Skeletal muscle satellite cell (primary cell): ENCODE results near the gene POLD1.

Source experiments
- H3K27me3 ChIP-seq: 2 replicates; pipeline ENCODE4 v1.7.0; 2013; ENCODE audit warnings: low read length; ENCODE audit not compliant: control insufficient read depth, insufficient read depth
- H3K36me3 ChIP-seq: 2 replicates; pipeline ENCODE4 v1.7.0; 2013; ENCODE audit warnings: mild to moderate bottlenecking, control low read depth, low read length; ENCODE audit not compliant: insufficient read depth
- H3K4me1 ChIP-seq: 2 replicates; pipeline ENCODE4 v1.7.0; 2013; ENCODE audit warnings: low read length; ENCODE audit not compliant: control insufficient read depth, insufficient read depth
- H3K4me2 ChIP-seq: 2 replicates; pipeline ENCODE4 v1.7.0; 2013; ENCODE audit warnings: mild to moderate bottlenecking, low read length
- H3K4me3 ChIP-seq: 2 replicates; pipeline ENCODE4 v1.7.0; 2013; ENCODE audit warnings: low read length
- H3K9ac ChIP-seq: 2 replicates; pipeline ENCODE4 v1.7.0; 2013; ENCODE audit warnings: mild to moderate bottlenecking, low read depth, low read length, moderate library complexity
- H3K9me3 ChIP-seq: replicated peaks from 2 replicates; pipeline ENCODE4 v1.7.0; 2013; ENCODE audit warnings: mild to moderate bottlenecking, control low read depth, low read length

Gene POLD1

DNA sequence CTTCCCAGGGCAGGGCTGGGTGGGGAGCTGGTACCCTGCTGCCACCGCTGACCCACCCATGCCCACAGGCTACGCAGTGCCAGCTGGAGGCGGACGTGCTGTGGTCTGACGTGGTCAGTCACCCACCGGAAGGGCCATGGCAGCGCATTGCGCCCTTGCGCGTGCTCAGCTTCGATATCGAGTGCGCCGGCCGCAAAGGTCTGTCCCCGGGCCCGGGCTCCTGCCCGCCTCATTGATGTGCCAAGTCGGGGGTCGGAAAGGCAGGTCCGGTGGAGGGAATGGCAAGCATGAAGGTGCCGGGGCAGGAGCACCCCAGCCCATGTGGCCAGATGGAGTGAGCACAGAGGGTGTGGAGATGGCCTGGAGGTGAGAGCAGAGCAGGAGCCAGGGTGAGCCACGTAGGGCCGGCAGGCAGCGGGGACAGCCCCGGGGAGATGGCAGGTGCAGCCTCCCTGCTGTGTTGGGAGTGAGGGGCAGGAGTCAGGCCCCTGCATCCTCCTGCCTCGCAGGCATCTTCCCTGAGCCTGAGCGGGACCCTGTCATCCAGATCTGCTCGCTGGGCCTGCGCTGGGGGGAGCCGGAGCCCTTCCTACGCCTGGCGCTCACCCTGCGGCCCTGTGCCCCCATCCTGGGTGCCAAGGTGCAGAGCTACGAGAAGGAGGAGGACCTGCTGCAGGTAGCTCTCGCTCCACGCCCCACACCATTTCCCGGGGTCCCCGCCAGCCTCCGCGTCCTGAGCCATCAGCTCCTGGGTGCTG lies 18.6 kb downstream of the POLD1 start:
- Histone ChIP-seq H3K36me3 (peaks cover 5% of the 10 kb centered on the region), H3K4me3 (no peak overlapping the region), H3K4me2 (no peak overlapping the region), H3K27me3 (no peaks in the 10 kb centered on the region), H3K9me3 (no peaks in the 10 kb centered on the region), H3K4me1 (no peaks in the 10 kb centered on the region), H3K9ac (no peak overlapping the region)

DNA sequence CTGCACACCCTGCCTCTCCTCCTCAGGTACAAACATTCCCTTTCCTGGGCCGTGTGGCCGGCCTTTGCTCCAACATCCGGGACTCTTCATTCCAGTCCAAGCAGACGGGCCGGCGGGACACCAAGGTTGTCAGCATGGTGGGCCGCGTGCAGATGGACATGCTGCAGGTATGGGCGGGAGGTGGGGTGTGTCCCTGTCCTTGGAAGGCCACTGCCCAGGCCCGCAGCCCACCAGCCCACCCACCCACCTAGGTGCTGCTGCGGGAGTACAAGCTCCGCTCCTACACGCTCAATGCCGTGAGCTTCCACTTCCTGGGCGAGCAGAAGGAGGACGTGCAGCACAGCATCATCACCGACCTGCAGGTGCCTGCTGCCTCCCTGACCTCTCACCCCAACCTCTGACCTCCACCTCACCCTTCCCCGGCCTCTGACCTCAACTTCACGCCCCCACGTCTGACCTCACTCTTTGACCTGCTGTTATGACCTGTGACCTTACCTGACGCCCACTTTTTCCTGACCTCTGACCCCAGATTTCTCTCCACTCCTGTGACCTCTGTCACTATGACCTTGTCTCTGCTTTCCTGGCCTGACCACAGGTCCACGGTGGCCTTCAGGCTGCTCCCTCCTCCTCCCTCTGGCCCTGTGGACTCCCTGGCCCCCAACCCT lies 22.1 kb downstream of the POLD1 start:
- peaks cover 5% of the 10 kb centered on the region for H3K36me3 ChIP-seq
- no peak overlapping the region for H3K9ac ChIP-seq
- H3K4me1 ChIP-seq: no peaks in the 10 kb centered on the region

DNA sequence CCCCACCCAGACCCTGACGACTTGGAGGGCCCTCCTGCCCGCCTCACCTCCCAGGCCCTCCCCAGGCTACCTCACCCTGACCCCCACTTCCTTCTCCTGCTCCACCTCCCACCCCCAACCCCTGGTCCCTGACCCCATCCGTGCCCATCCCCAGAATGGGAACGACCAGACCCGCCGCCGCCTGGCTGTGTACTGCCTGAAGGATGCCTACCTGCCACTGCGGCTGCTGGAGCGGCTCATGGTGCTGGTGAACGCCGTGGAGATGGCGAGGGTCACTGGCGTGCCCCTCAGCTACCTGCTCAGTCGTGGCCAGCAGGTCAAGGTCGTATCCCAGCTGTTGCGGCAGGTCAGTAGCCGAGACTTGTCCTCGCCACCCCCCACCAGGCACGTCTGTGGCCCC lies 22.7 kb downstream of the POLD1 start:
- Histone ChIP-seq H3K9me3 (no peaks in the 10 kb centered on the region), H3K27me3 (no peaks in the 10 kb centered on the region), H3K4me2 (no peak overlapping the region), H3K36me3 (peaks cover 5% of the 10 kb centered on the region), H3K4me3 (no peak overlapping the region), H3K4me1 (no peaks in the 10 kb centered on the region), H3K9ac (no peak overlapping the region)

More for the DNA sequence above, 22.1 kb downstream of the POLD1 start:
- H3K9me3 ChIP-seq: no peaks in the 10 kb centered on the region
- H3K27me3 ChIP-seq: no peaks in the 10 kb centered on the region
- H3K4me3 ChIP-seq: no peak overlapping the region
- no peak overlapping the region for H3K4me2 ChIP-seq

DNA sequence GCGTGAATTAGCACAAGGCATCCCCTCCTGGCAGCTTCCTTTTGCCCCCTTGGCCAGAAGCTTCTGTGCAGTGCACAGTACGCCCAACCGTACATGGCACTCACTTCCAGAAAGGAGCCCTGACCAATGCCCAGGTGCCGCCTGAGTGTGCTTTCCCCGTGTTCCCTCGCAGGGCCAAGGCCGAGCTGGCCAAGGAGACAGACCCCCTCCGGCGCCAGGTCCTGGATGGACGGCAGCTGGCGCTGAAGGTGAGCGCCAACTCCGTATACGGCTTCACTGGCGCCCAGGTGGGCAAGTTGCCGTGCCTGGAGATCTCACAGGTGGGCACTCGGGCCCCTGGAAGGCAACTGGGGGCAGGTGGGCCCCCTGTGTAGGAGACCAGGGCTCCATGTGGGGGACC lies 25.2 kb downstream of the POLD1 start:
- no peaks in the 10 kb centered on the region for H3K27me3 ChIP-seq
- no peak overlapping the region for H3K4me2 ChIP-seq
- H3K4me1 ChIP-seq: no peaks in the 10 kb centered on the region
- no peak overlapping the region for H3K4me3 ChIP-seq
- H3K9ac ChIP-seq: no peak overlapping the region
- H3K9me3 ChIP-seq: no peaks in the 10 kb centered on the region
- no peaks in the 10 kb centered on the region for H3K36me3 ChIP-seq

DNA sequence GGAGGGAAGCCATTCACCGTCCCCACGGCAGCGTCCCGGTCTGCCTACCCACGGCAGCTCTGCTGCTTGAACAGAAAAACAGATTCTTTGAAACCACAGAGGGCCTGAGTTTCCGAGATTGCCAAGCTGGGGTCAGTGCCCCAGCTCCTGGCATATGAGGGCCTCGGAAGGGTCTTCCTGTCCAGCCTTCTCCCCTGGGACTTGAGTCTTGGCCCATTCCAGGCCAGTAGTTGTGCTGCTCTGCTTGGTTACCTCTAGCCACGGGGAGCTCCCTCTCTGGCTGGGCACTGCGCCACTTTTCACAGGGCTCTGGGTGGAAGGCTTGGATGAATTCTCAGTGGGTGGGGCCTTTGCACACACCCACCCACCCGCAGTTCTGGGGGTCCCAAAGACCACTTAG lies 26.0 kb downstream of the POLD1 start:
- Histone ChIP-seq H3K4me2 (no peak overlapping the region), H3K36me3 (no peaks in the 10 kb centered on the region)

DNA sequence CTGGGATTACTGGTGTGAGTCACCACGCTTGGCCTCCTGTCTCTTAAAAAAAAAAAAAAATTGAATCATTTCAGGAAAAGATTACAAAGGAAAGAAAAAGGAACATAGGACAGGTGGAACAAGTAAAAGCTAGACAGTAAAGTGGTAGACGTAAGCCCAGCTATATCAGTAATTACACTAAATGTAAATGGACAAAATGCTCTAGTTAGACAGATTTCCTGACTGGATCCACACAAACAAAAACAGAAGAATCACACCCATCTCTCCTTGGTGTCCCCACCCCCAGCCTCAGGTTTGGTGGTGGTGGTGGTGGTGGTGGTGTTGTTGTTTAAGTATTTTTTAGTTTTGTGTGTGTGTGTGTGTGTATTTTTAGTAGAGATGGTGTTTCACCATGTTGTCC lies 28.3 kb downstream of the POLD1 start:
- Histone ChIP-seq H3K4me3 (no peak overlapping the region), H3K4me2 (no peak overlapping the region), H3K9me3 (no peaks in the 10 kb centered on the region), H3K9ac (no peak overlapping the region), H3K36me3 (no peaks in the 10 kb centered on the region), H3K4me1 (no peaks in the 10 kb centered on the region), H3K27me3 (no peaks in the 10 kb centered on the region)

More for the DNA sequence above, 26.0 kb downstream of the POLD1 start:
- Histone ChIP-seq H3K27me3 (no peaks in the 10 kb centered on the region), H3K4me3 (no peak overlapping the region), H3K9ac (no peak overlapping the region), H3K4me1 (no peaks in the 10 kb centered on the region), H3K9me3 (no peaks in the 10 kb centered on the region)

DNA sequence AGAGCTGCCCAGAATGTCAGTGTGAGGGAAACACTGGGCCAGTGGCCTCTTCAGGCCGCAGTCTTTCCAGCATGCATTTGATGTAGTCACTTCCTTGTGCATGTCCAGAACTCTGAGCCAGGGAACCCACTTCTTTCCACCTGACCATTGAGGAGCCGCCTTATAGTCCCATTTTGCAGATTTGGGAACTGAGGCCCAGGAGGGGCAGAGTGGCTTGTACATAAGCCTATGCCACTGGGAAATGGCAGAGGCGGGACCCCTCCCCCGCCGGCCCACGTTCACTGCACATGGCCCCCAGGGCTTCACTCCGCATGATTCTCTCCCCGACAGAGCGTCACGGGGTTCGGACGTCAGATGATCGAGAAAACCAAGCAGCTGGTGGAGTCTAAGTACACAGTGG lies 28.9 kb downstream of the POLD1 start:
- no peaks in the 10 kb centered on the region for H3K4me1 ChIP-seq
- H3K4me3 ChIP-seq: no peak overlapping the region
- H3K9me3 ChIP-seq: no peaks in the 10 kb centered on the region
- H3K9ac ChIP-seq: no peak overlapping the region
- no peak overlapping the region for H3K4me2 ChIP-seq
- no peaks in the 10 kb centered on the region for H3K27me3 ChIP-seq
- no peaks in the 10 kb centered on the region for H3K36me3 ChIP-seq

DNA sequence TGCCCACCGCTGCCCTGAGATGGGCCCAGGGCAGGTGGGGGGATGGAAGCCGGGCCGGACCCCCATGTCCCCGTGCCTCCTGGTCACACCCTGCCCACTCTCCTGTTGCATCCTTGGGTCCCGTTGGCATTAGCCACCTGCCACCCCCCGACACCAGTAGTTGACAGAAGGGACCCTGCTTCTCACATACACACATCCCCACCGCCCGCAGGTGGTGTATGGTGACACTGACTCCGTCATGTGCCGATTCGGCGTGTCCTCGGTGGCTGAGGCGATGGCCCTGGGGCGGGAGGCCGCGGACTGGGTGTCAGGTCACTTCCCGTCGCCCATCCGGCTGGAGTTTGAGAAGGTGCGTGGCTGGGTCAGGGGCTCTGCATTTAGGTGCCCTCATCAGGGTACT lies 29.4 kb downstream of the POLD1 start:
- Histone ChIP-seq H3K9me3 (no peaks in the 10 kb centered on the region), H3K4me2 (no peak overlapping the region), H3K4me1 (no peaks in the 10 kb centered on the region), H3K36me3 (no peaks in the 10 kb centered on the region), H3K27me3 (no peaks in the 10 kb centered on the region), H3K9ac (no peak overlapping the region), H3K4me3 (no peak overlapping the region)

DNA sequence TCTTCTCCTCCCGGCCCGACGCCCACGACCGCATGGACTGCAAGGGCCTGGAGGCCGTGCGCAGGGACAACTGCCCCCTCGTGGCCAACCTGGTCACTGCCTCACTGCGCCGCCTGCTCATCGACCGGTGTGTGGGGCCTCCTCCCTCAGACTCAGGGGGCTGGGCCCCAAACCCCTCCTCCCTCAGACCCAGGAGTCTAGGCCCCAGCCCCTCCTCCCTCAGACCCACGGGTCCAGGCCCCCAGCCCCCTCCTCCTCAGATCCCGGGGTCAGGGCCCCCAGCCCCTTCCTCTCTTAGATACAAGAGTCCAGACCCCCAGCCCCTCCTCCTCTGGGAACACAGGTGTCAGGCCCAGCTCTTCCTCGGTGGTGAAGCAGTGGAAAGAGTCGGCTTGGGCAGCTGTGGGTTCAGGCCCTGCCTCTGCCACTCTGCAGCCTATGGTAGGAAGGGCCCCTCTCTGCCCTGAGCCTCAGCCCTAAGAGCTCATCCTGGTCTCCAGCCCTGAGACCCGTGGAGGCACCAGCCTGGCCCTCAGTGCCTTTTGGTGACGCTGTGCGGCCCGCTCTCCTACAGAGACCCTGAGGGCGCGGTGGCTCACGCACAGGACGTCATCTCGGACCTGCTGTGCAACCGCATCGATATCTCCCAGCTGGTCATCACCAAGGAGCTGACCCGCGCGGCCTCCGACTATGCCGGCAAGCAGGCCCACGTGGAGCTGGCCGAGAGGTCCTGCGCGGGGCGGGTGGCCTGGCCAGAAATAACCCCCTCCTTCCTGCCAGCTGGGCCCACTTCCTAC lies 30.9 kb downstream of the POLD1 start:
- Histone ChIP-seq H3K9ac (no peak overlapping the region), H3K9me3 (no peaks in the 10 kb centered on the region), H3K4me2 (no peak overlapping the region), H3K4me3 (no peak overlapping the region), H3K36me3 (no peaks in the 10 kb centered on the region), H3K4me1 (no peaks in the 10 kb centered on the region), H3K27me3 (peaks cover 13% of the 10 kb centered on the region)

DNA sequence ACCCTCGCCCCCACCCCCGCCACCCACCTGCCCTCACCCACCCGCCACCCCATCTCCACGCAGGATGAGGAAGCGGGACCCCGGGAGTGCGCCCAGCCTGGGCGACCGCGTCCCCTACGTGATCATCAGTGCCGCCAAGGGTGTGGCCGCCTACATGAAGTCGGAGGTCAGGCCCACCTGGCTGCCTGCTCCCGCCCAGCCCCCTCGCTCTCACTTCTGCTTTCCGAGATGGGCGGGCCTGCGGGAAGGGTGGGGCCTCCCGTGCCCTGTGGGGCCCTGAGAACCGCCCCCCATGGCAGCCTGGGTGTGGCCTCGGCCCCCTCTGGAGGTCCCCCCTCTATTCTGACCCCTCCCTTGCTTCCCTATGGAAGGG lies 31.5 kb downstream of the POLD1 start:
- Histone ChIP-seq H3K4me1 (no peaks in the 10 kb centered on the region), H3K9me3 (no peaks in the 10 kb centered on the region), H3K36me3 (no peaks in the 10 kb centered on the region), H3K4me3 (no peak overlapping the region), H3K4me2 (no peak overlapping the region), H3K27me3 (peaks cover 14% of the 10 kb centered on the region), H3K9ac (no peak overlapping the region)

DNA sequence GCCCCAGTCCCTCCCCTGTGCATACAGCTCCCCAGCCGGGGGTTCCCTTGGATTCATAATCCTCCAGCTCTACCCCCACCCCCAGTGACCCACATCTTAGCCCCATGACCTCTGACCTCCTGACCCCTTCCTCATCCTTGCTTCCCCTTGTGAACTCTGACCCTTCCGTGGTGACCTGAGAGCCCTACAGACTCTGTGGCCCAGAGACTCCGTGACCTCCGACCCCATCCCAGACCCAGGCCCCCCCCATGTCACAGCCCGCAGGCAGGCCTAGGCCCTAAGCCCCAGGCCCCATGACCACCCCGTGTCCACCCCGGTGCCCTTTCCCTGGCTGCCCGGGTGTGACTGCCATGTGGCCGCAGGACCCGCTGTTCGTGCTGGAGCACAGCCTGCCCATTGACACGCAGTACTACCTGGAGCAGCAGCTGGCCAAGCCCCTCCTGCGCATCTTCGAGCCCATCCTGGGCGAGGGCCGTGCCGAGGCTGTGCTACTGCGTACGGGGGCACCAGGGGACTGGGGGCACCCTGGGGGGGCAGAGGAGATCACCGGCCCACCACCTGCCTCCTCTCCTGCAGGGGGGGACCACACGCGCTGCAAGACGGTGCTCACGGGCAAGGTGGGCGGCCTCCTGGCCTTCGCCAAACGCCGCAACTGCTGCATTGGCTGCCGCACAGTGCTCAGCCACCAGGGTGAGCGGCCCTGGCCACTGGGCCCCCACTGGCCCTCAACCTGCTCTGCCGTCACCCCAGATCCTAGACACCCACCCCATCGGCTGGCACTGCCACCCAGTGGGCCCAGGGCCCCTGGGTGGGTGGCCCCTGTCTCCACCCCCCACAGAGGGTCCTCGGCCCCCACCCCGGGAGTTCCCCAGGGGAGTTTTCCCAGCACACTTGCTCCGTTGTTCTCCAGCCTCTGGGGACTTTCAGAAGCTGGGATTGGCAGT lies 32.2 kb downstream of the POLD1 start:
- H3K4me3 ChIP-seq: no peak overlapping the region
- H3K36me3 ChIP-seq: no peaks in the 10 kb centered on the region
- H3K9ac ChIP-seq: no peak overlapping the region
- H3K4me1 ChIP-seq: no peaks in the 10 kb centered on the region
- peaks cover 14% of the 10 kb centered on the region for H3K27me3 ChIP-seq
- no peaks in the 10 kb centered on the region for H3K9me3 ChIP-seq
- no peak overlapping the region for H3K4me2 ChIP-seq
